Uterus (tissue), 4 donors: ENCODE results near the gene ABHD16A. TPM values are rescaled to one million over a fixed set of nuclear protein-coding genes. Genes with fewer than 3 reads are reported as not detected.

Experiments
- DNase-seq, 2 donors: peaks; one replicate each; pipeline ENCODE4 v3.0.0-alpha.2; 2019 to 2020
- H3K27ac ChIP-seq, 2 donors: fragments of 200-600 bp; sonication (generic); 1 replicate in 1 of 2; 2 replicates in 1 of 2; pipeline ENCODE4 v1.5.1; 2016 to 2018
- H3K27me3 ChIP-seq, 2 donors: fragments of 200-600 bp; sonication (generic); one replicate each; pipeline ENCODE4 v1.5.1; 2018 to 2019; ENCODE audit warnings: control low read depth in 1 of 2
- H3K36me3 ChIP-seq, 2 donors: fragments of 200-600 bp; sonication (generic); one replicate each; pipeline ENCODE4 v1.5.1; 2019; ENCODE audit warnings: control low read depth in 1 of 2
- H3K4me1 ChIP-seq, 2 donors: fragments of 200-600 bp; sonication (generic); one replicate each; pipeline ENCODE4 v1.5.1; 2018 to 2019; ENCODE audit warnings: control low read depth in 1 of 2
- H3K4me3 ChIP-seq, 2 donors: fragments of 200-600 bp; sonication (generic); 1 replicate in 1 of 2; 2 replicates in 1 of 2; pipeline ENCODE4 v1.5.1; 2018 to 2019; ENCODE audit warnings: mild to moderate bottlenecking in 1 of 2
- H3K9me3 ChIP-seq, 2 donors: fragments of 200-600 bp; sonication (generic); one replicate each; pipeline ENCODE4 v1.5.1; 2019; ENCODE audit warnings: control low read depth in 1 of 2
- CTCF ChIP-seq, 4 experiments: fragments of 200-600 bp in 2 of 4; fragments of 450-650 bp in 2 of 4; sonication (generic) in 2 of 4; IDR thresholded peaks; one replicate each; pipeline ENCODE4 v1.5.1; 2016 to 2019; ENCODE audit warnings: antibody characterized with exemption in 4 of 4, mild to moderate bottlenecking in 2 of 4, moderate library complexity in 1 of 4
- POLR2A ChIP-seq, 2 donors: fragments of 450-650 bp; IDR thresholded peaks; one replicate each; pipeline ENCODE4 v1.6.1; 2016; ENCODE audit warnings: antibody characterized with exemption in 2 of 2, mild to moderate bottlenecking in 1 of 2, moderate library complexity in 1 of 2
- intact Hi-C: fragments of 100-400 bp; cut with DNase I; formaldehyde crosslinking; loops from one replicate; pipeline ENCODE4 v1.15.1; 2023; ENCODE audit warnings: low total_unique reads
- total RNA-seq, 4 donors: library from RNA; depleted of rRNA in 3 of 4; stranded (reverse); fragments of >200 nt in 3 of 4; gene quantifications; one replicate each; pipeline versions ENCODE4 v1.1.0 to v1.2.4, GENCODE V29; 2014 to 2023
- donor health status: DM: yes; HTN: yes; CAD: no.

ABHD16A gene
- total RNA-seq, 4 donors from 2014 or later = 25.9 to 50.9 (median 37.9) TPM

DNA sequence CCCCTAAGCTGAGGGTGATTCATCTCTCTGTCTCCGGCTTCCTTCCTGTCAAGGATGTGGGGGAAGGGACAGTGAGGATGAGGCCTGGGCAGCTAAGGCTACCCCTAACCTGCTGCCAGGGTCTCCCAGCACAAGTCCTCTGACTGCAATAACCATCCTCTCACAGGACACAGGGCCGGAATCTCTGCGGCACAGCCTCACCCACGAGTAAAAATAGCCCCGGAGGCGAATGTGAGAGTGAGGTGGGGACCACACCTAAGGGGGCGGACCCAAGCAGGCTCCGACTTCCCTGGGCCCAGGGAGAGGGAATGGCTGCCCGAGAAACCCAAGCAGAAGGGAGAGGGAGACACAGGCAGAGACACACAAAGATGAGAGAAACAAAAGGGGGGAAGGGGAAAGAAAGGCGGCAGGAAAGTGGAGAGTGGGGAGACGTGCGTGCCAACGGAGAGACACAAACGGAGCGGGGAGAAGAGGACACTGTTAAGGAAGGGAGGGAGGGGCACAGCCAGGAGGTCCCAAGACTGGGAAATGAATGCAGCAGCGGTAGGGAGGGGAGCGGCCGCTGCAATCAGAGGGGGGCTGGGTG lies 31.8 kb upstream of the ABHD16A start:
- no peaks in the 10 kb centered on the region for H3K27me3 ChIP-seq
- H3K36me3 ChIP-seq = no peaks in the 10 kb centered on the region
- H3K4me3 ChIP-seq = peak overlapping the region; percentile 61 to 63
- TF ChIP-seq POLR2A (IDR thresholded peaks at IDR 0.05) (peak; percentile 44 to 53), CTCF (IDR thresholded peaks at IDR 0.05) (no peak)
- H3K27ac ChIP-seq = peak overlapping the region; percentile 86 to 95
- intact Hi-C loops = loop anchor here (10.0 kb wide), 1 partner anchor 60 kb away; the partner anchor contains the start of gene VARS1
- H3K4me1 ChIP-seq = peaks cover 0 to 25% of the 10 kb centered on the region in 2 donors
- H3K9me3 ChIP-seq = no peaks in the 10 kb centered on the region
- peak; percentile 52 to 72 for DNase-seq

- Histone ChIP-seq H3K4me1 (peaks cover 0 to 25% of the 10 kb centered on the region in 2 donors), H3K27ac (peak overlapping the region; percentile 86 to 95), H3K4me3 (peak overlapping the region; percentile 61 to 63)
These were observed 31.2 kb upstream of the ABHD16A start for GRCh38 chr6:31734247-31734820.

DNA sequence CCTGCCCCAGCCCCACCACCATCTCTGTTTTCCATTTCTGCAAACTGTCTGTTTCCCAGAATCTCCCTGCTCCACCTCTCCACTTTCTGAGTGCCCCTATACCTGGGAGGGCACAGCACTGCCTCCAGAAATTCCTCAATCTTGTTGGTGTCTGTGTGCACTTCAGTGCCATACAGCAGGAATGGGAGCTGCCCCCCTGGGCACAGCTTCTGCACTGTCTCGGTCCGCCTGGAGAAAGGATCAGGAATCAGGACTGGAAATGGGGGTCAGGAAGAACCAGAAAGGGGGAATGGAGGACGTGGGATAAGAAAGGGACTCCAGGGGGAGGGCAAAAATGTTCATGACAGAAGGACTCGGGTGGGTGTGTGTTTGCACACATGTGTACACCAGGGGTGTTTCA lies 30.6 kb upstream of the ABHD16A start:
- peak overlapping the region; percentile 86 to 95 for H3K27ac ChIP-seq

More at GRCh38 chr6:31734247-31734820, 31.2 kb upstream of the ABHD16A start:
- no peak for TF ChIP-seq CTCF (IDR thresholded peaks at IDR 0.05)
- no peak for TF ChIP-seq POLR2A (IDR thresholded peaks at IDR 0.05)
- intact Hi-C loops = loop anchor here (10.0 kb wide), 1 partner anchor 60 kb away; the partner anchor contains the start of gene VARS1
- Histone ChIP-seq H3K9me3 (no peaks in the 10 kb centered on the region), H3K27me3 (no peaks in the 10 kb centered on the region), H3K36me3 (no peaks in the 10 kb centered on the region)
- DNase-seq = no peak

GRCh38 chr6:31732029-31732428 lies 28.9 kb upstream of the ABHD16A start:
- Histone ChIP-seq H3K9me3 (no peaks in the 10 kb centered on the region), H3K4me3 (no peak overlapping the region), H3K36me3 (no peaks in the 10 kb centered on the region), H3K4me1 (peaks cover 6 to 25% of the 10 kb centered on the region in 2 donors), H3K27ac (peak overlapping the region in 1 of 2 donors; percentile 93), H3K27me3 (no peaks in the 10 kb centered on the region)
- intact Hi-C loops = loop anchor here (10.0 kb wide), 1 partner anchor 63 kb away; the partner anchor contains the start of gene VARS1
- no peak for DNase-seq
- TF ChIP-seq CTCF (IDR thresholded peaks at IDR 0.05) = no peak
- TF ChIP-seq POLR2A (IDR thresholded peaks at IDR 0.05) = no peak

More for the DNA sequence above, 30.6 kb upstream of the ABHD16A start:
- peaks cover 0 to 25% of the 10 kb centered on the region in 2 donors for H3K4me1 ChIP-seq
- H3K9me3 ChIP-seq = no peaks in the 10 kb centered on the region
- H3K27me3 ChIP-seq = no peaks in the 10 kb centered on the region
- no peak overlapping the region for H3K4me3 ChIP-seq
- no peak for DNase-seq
- intact Hi-C loops = loop anchor here (10.0 kb wide), 1 partner anchor 61 kb away; the partner anchor contains the start of gene VARS1
- TF ChIP-seq CTCF (IDR thresholded peaks at IDR 0.05) (no peak), POLR2A (IDR thresholded peaks at IDR 0.05) (no peak)
- no peaks in the 10 kb centered on the region for H3K36me3 ChIP-seq

- DNase-seq = no peak
These were observed 27.5 kb upstream of the ABHD16A start for GRCh38 chr6:31730631-31731086.

More at GRCh38 chr6:31730631-31731086, 27.5 kb upstream of the ABHD16A start:
- Histone ChIP-seq H3K27me3 (no peaks in the 10 kb centered on the region), H3K9me3 (no peaks in the 10 kb centered on the region), H3K36me3 (no peaks in the 10 kb centered on the region), H3K27ac (peak overlapping the region; percentile 93 to 100), H3K4me1 (peaks cover 6 to 21% of the 10 kb centered on the region in 2 donors), H3K4me3 (peak overlapping the region in 1 of 2 donors; percentile 97)
- intact Hi-C loops = loop anchor here (10.0 kb wide), 1 partner anchor 64 kb away; the partner anchor contains the start of gene VARS1
- TF ChIP-seq CTCF (IDR thresholded peaks at IDR 0.05) (no peak), POLR2A (IDR thresholded peaks at IDR 0.05) (no peak)
